Measurements from ENCODE around the gene RELT. TPM values are rescaled to one million over a fixed set of nuclear protein-coding genes. Genes with fewer than 3 reads are reported as not detected.

Gene RELT
- total and polyA plus RNA-seq, 2 of the 13 experiments (the other 11 are each of a cell fraction or from before 2014, with no cell fraction given): 2.5 to 4.7 TPM

DNA sequence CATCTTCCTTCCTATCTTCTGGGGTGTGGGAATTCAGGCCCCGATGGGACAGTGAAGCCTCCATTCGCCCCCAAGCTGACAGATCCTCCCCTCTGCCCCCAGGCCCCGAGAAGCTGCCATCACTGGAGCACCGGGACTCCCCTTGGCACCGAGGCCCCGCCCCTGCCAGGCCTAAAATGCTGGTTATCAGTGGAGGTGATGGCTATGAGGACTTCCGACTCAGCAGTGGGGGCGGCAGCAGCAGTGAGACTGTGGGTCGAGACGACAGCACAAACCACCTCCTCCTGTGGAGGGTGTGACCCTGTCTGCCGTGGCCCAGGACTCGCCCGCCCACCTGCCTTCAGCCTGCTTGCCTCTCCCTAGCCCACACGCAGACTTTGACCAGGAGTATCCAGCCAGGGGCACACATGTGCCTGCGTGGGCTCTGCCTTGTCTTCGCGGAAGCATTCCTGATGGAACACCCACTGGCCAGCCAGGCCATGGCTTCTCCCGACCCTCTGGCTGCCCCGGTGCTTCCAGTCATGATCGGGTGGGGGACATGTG is 8.6 kb upstream of the RELT start:
- Histone ChIP-seq H3K9me3 (ENCODE audit: low read length) (no peaks in the 10 kb centered on the region), H3K27me3 (ENCODE audit: control insufficient read depth in 1 of 2, insufficient read depth in 2 of 2, low read length in 2 of 2) (no peaks in the 10 kb centered on the region), H3K4me1 (ENCODE audit: insufficient read depth, low read length) (no peaks in the 10 kb centered on the region), H3K9ac (ENCODE audit: insufficient read depth, low read depth, low read length) (no peak overlapping the region), H4K20me1 (ENCODE audit: insufficient read depth, low read length) (no peaks in the 10 kb centered on the region), H2AFZ (ENCODE audit: low read length) (no peak overlapping the region), H3K79me2 (ENCODE audit: insufficient read depth, low read length) (no peaks in the 10 kb centered on the region), H3K4me3 (replicated peaks in 1 of 3; ENCODE audit: insufficient read depth in 1 of 3, low read depth in 2 of 3, low read length in 3 of 3) (no peak overlapping the region), H3K27ac (ENCODE audit: extremely low read length, insufficient read depth, low read length) (no peak overlapping the region), H3K4me2 (ENCODE audit: low read depth, low read length) (no peak overlapping the region), H3K36me3 (replicated peaks in 1 of 2; ENCODE audit: control insufficient read depth in 1 of 2, insufficient read depth in 2 of 2, low read length in 2 of 2) (peaks cover 20% of the 10 kb centered on the region in 2 experiments; a peak in 4 of 5 replicates)
- in situ Hi-C loops (cut with HindIII; ENCODE audit: extremely low pct_ligation_motif_present, low pct_unique_long_range_greater_than_20kb): no loop called here
- FAIRE-seq (no peak), ATAC-seq (no peak), DNase-seq (ENCODE audit: low spot score) (no peak)
- intact Hi-C loops (cut with micrococcal nuclease; ENCODE audit: unreplicated experiment): no loop called here
- BruUV-seq (replicated peaks): no TSS peak
- 66% methylated on average over 4 of the region's 20 CpGs for WGBS (ENCODE audit: low lambda C conversion rate)
- ChIA-PET CTCF (ENCODE audit: low intra/inter-chr PET ratio, low total read pairs) (no interaction called here), POLR2A (no interaction called here)
- TF ChIP-seq AGO2 (optimal IDR thresholded peaks at IDR 0.05; ENCODE audit: low read depth, low read length) (peak; percentile 69), MEIS2 (CRISPR knock-in tag; IDR thresholded peaks at IDR 0.05) (no peak), ZNF292 (CRISPR knock-in tag; IDR thresholded peaks at IDR 0.05; ENCODE audit: borderline replicate concordance, low read depth) (no peak)
- TF ChIP-seq, protein P1, sequence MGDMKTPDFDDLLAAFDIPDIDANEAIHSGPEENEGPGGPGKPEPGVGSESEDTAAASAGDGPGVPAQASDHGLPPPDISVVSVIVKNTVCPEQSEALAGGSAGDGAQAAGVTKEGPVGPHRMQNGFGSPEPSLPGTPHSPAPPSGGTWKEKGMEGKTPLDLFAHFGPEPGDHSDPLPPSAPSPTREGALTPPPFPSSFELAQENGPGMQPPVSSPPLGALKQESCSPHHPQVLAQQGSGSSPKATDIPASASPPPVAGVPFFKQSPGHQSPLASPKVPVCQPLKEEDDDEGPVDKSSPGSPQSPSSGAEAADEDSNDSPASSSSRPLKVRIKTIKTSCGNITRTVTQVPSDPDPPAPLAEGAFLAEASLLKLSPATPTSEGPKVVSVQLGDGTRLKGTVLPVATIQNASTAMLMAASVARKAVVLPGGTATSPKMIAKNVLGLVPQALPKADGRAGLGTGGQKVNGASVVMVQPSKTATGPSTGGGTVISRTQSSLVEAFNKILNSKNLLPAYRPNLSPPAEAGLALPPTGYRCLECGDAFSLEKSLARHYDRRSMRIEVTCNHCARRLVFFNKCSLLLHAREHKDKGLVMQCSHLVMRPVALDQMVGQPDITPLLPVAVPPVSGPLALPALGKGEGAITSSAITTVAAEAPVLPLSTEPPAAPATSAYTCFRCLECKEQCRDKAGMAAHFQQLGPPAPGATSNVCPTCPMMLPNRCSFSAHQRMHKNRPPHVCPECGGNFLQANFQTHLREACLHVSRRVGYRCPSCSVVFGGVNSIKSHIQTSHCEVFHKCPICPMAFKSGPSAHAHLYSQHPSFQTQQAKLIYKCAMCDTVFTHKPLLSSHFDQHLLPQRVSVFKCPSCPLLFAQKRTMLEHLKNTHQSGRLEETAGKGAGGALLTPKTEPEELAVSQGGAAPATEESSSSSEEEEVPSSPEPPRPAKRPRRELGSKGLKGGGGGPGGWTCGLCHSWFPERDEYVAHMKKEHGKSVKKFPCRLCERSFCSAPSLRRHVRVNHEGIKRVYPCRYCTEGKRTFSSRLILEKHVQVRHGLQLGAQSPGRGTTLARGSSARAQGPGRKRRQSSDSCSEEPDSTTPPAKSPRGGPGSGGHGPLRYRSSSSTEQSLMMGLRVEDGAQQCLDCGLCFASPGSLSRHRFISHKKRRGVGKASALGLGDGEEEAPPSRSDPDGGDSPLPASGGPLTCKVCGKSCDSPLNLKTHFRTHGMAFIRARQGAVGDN (CRISPR knock-in tag; IDR thresholded peaks at IDR 0.05): 0 out of 2 replicates have a peak, but pooled peaks have one; percentile 9
- TF ChIP-seq, protein P2, sequence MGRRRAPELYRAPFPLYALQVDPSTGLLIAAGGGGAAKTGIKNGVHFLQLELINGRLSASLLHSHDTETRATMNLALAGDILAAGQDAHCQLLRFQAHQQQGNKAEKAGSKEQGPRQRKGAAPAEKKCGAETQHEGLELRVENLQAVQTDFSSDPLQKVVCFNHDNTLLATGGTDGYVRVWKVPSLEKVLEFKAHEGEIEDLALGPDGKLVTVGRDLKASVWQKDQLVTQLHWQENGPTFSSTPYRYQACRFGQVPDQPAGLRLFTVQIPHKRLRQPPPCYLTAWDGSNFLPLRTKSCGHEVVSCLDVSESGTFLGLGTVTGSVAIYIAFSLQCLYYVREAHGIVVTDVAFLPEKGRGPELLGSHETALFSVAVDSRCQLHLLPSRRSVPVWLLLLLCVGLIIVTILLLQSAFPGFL (CRISPR knock-in tag; IDR thresholded peaks at IDR 0.05): no peak
